Thyroid gland (tissue), 4 donors: ENCODE results near the gene DOCK10.

ENCODE experiments used
- POLR2A ChIP-seq, 2 donors: fragments of 450-650 bp; IDR thresholded peaks; one replicate each; pipeline ENCODE4 v1.6.1; 2017; ENCODE audit warnings: antibody characterized with exemption in 2 of 2, mild to moderate bottlenecking in 2 of 2, moderate library complexity in 1 of 2
- TF ChIP-seq, protein P1 (sequence below), 6 experiments: fragments of 200-600 bp in 3 of 6; fragments of 450-650 bp in 3 of 6; sonication (generic) in 3 of 6; IDR thresholded peaks; one replicate each; pipeline ENCODE4 v1.5.1; 2016 to 2019; ENCODE audit warnings: antibody characterized with exemption in 6 of 6, mild to moderate bottlenecking in 2 of 6, inconsistent platforms in 1 of 6, moderate library complexity in 1 of 6

DNA sequence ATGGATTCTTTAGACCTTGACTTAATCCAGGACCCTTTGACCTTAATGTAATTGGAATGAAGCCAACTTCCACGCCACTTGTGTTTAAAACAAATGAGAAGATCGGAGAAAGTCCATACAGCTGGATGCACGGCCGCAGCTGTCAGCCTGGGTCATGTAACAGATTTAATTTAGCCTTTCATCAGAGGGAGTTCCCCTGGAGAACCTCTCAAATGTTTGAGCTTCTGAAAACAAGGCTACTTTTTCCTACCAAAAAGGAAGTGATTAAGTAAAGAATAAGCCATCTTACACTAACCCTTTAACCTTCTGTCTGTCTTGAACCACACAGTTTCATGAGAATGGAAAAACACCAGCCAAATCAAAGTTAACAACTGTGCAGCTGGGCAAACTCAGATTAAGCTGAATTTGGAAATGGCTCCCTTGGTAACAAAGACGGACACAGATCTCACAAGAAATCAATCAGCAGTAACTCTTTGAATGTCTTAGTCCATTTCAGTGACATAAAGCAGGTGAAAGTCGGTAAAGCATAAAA lies 103.6 kb downstream of the DOCK10 start:
- TF ChIP-seq, protein P1, sequence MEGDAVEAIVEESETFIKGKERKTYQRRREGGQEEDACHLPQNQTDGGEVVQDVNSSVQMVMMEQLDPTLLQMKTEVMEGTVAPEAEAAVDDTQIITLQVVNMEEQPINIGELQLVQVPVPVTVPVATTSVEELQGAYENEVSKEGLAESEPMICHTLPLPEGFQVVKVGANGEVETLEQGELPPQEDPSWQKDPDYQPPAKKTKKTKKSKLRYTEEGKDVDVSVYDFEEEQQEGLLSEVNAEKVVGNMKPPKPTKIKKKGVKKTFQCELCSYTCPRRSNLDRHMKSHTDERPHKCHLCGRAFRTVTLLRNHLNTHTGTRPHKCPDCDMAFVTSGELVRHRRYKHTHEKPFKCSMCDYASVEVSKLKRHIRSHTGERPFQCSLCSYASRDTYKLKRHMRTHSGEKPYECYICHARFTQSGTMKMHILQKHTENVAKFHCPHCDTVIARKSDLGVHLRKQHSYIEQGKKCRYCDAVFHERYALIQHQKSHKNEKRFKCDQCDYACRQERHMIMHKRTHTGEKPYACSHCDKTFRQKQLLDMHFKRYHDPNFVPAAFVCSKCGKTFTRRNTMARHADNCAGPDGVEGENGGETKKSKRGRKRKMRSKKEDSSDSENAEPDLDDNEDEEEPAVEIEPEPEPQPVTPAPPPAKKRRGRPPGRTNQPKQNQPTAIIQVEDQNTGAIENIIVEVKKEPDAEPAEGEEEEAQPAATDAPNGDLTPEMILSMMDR (IDR thresholded peaks at IDR 0.05), result no peak
- no peak for TF ChIP-seq POLR2A (IDR thresholded peaks at IDR 0.05)
